Neural crest cell (in vitro differentiated cells): ENCODE measurements around the gene ZSWIM6. TPM values are rescaled to one million over a fixed set of nuclear protein-coding genes. Genes with fewer than 3 reads are reported as not detected.

Experiments
- DNase-seq: peaks from one replicate; pipeline ENCODE4 v3.0.0; 2021; ENCODE audit warnings: low read depth, mixed read lengths, low spot score
- H3K27ac Mint-ChIP-seq: one replicate; pipeline ENCODE4 v1.8.0; 2021; ENCODE audit warnings: mild to moderate bottlenecking, mixed read lengths; ENCODE audit not compliant: unreplicated experiment
- H3K27me3 Mint-ChIP-seq: 2 replicates; pipeline ENCODE4 v1.8.0; 2021; ENCODE audit warnings: low read depth, mild to moderate bottlenecking, mixed read lengths
- H3K36me3 Mint-ChIP-seq: 2 replicates; pipeline ENCODE4 v1.8.0; 2021; ENCODE audit warnings: low read depth, mild to moderate bottlenecking, mixed read lengths
- H3K4me1 Mint-ChIP-seq: 2 replicates; pipeline ENCODE4 v1.8.0; 2021; ENCODE audit warnings: mixed read lengths
- H3K4me3 Mint-ChIP-seq: one replicate; pipeline ENCODE4 v1.8.0; 2021; ENCODE audit warnings: mild to moderate bottlenecking, mixed read lengths
- H3K9me3 Mint-ChIP-seq: 2 replicates; pipeline ENCODE4 v1.8.0; 2021; ENCODE audit warnings: mixed read lengths
- total RNA-seq: library from RNA; stranded (reverse); gene quantifications from 2 replicates; pipeline ENCODE4 v1.2.1, GENCODE V29; 2021
- TF ChIP-seq, protein P1 (sequence below): fragments of 200-600 bp; sonication (generic); conservative IDR thresholded peaks from 2 replicates; pipeline ENCODE4 v1.5.0; 2021; ENCODE audit warnings: antibody characterized with exemption, mild to moderate bottlenecking

The ZSWIM6 gene
- total RNA-seq, 1 donor from 2014 or later: 33.8 TPM

DNA sequence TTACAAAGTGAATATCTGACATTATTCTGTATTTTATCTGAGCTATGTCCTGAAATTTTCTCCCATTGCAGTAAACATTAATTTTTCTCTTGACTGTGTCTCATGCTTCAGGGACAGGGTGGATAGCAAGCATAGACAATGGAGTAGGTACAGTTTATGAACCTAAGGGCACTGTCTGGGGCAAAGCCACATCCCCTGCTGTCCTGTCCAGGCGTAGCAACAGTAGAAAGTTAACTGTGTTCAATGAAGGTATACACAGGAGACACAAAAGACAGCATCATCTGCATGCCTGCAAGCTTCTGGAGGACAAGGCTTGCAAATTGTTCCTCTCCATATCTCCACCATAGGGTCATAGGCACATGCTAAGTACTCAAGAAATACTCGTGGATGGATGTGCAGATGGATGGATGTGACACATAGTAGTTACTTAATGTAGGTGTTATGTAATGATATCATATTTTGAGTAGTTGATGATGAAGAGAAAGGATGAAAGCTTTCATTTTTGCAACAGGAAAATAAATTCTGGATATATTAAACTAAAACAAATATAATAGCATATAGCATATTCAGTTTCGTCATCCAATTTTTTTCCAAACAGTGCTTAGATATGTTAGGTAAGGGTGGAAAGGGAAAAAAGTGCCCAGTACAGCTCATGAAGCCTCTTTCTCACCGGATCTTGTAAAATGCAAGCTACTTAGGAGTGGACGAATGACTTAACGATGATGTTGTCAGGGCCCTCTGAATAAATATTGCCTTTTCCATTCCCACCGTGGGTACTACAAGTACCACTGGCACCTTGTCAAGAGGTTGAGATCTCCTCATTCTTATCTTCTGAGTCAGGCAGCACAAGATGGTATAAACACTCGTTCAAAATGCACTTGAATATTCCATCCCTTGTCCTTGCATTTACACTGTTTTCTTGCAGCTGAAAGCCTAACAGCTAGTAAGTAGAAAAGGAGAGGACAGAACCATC is 19.9 kb upstream of the ZSWIM6 start:
- TF ChIP-seq, protein P1, sequence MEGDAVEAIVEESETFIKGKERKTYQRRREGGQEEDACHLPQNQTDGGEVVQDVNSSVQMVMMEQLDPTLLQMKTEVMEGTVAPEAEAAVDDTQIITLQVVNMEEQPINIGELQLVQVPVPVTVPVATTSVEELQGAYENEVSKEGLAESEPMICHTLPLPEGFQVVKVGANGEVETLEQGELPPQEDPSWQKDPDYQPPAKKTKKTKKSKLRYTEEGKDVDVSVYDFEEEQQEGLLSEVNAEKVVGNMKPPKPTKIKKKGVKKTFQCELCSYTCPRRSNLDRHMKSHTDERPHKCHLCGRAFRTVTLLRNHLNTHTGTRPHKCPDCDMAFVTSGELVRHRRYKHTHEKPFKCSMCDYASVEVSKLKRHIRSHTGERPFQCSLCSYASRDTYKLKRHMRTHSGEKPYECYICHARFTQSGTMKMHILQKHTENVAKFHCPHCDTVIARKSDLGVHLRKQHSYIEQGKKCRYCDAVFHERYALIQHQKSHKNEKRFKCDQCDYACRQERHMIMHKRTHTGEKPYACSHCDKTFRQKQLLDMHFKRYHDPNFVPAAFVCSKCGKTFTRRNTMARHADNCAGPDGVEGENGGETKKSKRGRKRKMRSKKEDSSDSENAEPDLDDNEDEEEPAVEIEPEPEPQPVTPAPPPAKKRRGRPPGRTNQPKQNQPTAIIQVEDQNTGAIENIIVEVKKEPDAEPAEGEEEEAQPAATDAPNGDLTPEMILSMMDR: no peak
- Mint-ChIP-seq H3K27me3 (no peaks in the 10 kb centered on the region), H3K36me3 (no peaks in the 10 kb centered on the region), H3K4me1 (no peaks in the 10 kb centered on the region), H3K4me3 (no peak overlapping the region), H3K9me3 (no peaks in the 10 kb centered on the region), H3K27ac (no peak overlapping the region)
- no peak for DNase-seq

DNA sequence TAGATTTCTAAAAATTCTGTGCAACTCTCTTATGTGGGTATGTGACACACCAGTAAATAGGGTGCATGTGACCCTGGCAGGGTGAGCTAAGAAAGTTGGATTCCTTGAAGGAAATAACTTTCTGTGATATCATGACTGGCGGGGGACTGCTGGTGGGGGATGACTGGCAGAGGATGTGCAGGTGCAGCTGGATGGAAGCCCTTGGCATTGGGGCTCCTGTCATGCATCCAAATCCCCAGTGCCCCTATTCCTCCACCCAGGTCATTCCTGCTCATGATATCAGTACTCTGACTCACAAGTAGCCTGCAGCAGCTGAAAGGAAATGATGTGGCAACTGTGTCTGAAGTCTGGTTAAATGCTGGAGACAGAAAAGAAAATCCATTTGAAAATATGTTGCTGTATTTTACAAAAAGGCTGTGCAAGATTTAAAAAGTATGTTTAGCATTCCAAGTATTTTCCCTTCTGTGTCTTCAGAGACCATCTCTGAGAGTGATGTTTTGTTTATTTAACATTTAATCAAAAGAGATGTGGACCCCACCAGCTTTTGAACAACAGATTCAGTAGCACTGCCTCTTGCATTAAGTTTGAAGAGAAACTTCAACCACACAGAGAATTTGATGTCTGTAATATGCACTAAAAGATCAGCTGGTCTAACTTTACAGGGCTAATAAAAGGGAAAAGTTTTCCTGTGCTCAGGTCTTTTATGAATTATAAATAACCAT is 17.9 kb upstream of the ZSWIM6 start:
- no peaks in the 10 kb centered on the region for H3K27me3 Mint-ChIP-seq
- peaks cover 4% of the 10 kb centered on the region for H3K4me1 Mint-ChIP-seq
- no peak for DNase-seq
- TF ChIP-seq, protein P1: no peak
- H3K9me3 Mint-ChIP-seq: no peaks in the 10 kb centered on the region
- H3K36me3 Mint-ChIP-seq: no peaks in the 10 kb centered on the region
- no peak overlapping the region for H3K27ac Mint-ChIP-seq
- no peak overlapping the region for H3K4me3 Mint-ChIP-seq

DNA sequence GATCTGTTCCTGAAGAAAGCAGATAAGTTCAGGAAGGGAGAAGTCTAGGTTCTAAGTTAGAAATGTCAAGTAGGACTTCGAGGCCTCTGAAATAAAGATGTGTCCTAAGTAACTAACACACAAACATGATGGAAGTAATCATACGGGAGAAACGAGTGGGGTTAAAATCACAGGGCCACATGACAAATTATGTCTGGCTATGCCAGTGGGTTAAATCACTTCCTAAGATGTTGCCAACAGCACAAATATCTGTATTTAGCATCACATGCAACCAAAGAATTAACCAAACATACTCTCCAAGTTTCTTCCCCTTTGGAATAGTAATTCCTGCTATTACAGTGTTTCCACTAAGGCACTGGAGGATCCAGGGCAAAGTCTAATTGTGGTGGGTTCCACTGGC is 13.7 kb upstream of the ZSWIM6 start:
- no peak for DNase-seq
- H3K4me3 Mint-ChIP-seq: no peak overlapping the region
- H3K9me3 Mint-ChIP-seq: no peaks in the 10 kb centered on the region
- H3K36me3 Mint-ChIP-seq: no peaks in the 10 kb centered on the region
- H3K27ac Mint-ChIP-seq: no peak overlapping the region
- TF ChIP-seq, protein P1: no peak
- peaks cover 17% of the 10 kb centered on the region for H3K4me1 Mint-ChIP-seq
- H3K27me3 Mint-ChIP-seq: no peaks in the 10 kb centered on the region

DNA sequence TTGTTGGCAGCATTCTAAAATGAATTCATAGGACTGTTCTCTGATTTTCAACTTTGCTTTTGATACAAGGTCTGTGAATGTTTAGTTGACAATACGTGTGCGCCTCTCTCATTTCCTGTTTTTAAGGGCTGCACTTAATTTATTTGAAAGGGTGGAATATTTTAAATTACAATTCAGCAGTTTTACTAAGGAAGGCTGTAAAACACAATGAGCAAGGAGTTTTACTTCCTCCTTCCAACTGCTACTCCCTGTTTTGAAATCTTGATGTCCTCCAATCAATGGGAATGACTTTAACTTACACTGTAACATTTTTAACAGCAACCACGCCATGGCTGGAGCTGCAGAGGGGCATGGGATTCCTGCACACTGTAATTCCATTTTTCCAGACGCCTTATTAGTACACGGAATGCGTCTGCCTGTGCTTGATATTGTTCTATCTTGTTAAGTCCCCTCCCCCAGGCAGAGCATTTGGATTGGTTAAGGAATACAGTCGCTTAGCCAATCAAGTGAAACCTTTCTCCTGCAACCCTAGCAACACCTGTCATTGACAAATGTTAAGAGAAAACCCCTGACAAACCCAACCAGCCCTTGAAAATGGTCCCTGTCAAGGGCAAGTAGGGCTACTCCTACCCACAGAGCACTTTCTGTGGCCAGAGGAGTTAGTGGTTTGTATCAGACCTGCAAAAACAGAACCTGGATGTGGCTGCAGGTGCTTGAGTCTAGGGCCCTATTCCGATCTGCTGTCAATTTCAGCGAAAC is 12.5 kb upstream of the ZSWIM6 start:
- TF ChIP-seq, protein P1: no peak

DNA sequence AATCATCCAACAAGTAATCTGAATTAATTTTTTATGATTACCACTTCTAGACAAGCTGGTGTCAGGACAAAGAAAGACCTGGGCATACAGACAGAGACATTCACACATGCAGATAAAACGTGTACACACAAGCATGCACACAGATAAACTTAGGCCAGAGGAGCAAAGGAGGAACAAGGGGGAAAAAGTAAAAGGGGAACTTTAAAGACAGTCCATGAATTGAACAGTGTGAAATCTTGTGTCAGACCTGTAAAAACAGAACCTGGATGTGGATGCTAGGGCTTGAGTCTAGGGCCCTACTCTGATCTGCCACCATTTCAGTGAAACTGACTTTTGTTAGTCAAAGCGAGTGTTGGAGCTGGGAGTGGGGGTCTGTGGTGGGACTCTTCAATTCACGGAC is 11.2 kb upstream of the ZSWIM6 start:
- H3K36me3 Mint-ChIP-seq: no peaks in the 10 kb centered on the region

More for the DNA sequence above, 12.5 kb upstream of the ZSWIM6 start:
- no peak for DNase-seq
- Mint-ChIP-seq H3K27me3 (no peaks in the 10 kb centered on the region), H3K9me3 (no peaks in the 10 kb centered on the region), H3K4me1 (peaks cover 17% of the 10 kb centered on the region), H3K27ac (peak overlapping the region; percentile 98), H3K36me3 (no peaks in the 10 kb centered on the region), H3K4me3 (peak overlapping the region; percentile 61)

More for the DNA sequence above, 11.2 kb upstream of the ZSWIM6 start:
- Mint-ChIP-seq H3K27me3 (no peaks in the 10 kb centered on the region), H3K9me3 (no peaks in the 10 kb centered on the region), H3K27ac (no peak overlapping the region), H3K4me1 (peaks cover 17% of the 10 kb centered on the region), H3K4me3 (no peak overlapping the region)
- TF ChIP-seq, protein P1: no peak
- no peak for DNase-seq
